ENCODE data around the gene PIP5K1C.

Gene PIP5K1C

DNA sequence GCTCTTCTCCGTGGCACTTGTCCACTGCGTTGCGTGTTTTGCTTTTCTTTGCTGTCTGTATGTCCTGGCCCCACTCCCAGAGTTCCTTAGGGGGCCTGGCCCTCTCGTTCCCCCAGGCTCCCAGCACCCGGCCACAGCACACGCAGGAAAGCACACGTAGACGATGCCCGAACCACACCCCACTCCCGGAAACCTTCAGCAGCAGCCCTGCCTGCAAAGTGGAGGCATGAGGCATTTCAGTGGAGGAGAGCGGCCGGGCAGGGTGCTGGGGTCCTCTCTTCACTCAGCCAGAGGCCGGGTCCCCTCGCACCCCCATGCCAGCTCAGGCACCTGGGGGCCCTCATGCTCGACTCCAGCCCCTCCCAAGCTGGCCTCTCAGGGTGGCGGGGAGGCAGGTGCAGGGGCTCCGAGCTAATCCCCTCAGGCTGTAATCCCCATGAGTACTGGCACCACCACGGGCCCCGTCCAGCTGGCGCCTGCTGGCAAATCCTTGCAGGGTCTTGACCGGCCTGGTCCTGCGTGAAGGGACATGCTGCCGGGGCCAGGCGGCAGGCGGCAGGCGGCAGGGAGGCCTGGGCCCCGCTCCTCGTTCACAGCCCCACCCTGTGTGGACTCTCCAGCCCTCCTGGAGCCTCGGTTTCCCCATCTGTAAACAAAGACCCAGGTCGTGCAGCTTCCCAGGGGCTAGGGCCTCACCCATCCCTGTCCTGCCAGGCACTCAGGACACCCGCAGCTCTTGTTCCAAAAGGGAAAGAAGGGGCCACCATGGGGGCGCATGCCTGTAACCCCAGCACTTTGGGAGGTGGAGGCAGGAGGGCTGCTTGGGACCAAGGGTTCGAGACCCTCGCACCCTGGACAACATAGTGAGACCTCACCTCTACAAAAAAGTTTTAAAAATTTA, 7.0 kb downstream of the PIP5K1C start:
- no peak for DNase-seq

DNA sequence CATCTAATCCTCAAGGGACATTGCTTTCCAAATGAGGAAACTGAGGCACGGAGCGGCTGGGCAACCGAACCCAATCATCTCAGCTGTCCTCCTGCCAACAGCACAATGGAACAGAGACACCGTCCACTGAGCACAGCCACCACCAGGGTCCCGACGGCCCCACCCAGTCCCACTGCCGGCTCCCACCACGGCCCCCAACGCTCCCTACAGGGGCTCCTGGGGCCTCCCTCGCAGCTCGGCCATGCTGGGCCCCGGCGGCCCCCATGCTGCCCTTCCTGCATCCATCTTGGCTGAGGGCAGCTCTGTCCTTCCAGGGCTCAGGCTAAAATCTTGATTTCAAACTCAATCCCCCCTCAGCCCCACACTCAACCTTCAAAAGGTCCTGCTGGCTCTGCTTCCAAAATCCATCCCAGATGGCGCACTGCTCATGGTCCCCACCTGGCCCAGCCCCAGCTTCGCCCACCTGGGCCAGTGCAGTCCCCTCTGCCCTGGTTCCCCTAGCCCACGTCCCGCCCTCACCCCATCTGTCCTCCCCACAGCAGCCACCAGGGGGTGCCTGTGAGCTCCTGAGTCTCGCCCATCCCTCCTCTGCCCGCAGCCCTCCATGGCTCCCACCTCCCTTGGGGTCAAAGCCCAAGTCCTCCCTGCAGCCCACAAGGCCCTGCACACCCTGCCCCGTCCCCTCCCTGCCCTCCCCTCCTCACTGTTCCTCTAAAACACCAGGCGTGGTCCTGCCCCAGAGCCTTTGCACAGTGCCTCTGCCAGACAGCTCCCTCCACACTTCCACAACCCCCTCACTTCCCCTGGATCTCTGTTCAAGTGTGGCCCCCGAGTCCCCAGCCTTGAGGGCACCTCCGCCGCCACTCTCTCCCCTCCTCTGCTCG, 7.9 kb downstream of the PIP5K1C start:
- no peak for DNase-seq

DNA sequence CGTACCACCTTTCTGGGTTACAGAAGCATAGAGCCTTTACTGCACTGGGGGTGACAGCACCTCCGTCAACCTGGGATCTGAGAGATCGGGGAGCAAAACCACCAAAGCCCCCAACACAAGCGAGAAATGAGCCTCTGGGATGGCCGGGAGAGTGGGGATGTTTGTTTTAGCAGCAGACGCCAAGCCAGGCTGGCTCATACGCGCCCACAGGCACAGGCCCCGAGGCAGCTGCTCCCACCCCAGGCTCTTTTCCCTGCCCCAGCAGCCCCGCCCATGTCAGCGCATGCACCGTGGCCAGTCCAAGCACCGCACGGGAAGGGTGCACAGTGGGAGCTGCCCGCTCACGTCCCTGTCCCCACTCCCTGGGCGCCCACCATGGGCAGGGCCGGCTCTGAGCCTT, 8.5 kb downstream of the PIP5K1C start:
- DNase-seq: no peak

DNA sequence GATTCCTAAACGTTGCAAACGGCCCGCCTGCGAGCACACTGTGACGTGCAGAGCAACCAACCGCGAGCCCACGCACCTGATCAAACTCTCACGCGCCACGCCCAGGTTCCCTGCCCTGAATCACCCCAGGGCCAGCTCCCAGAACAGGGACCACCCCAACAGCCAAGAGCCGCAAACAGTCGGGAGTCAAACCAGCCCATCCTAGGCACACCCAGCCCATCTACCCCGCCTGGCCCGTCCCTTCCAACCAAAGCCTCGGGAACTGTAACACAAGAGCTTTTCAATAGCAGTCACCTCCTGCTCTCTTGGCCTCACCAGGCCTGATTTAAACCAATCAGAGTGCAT, 8.9 kb downstream of the PIP5K1C start:
- no peak for DNase-seq

DNA sequence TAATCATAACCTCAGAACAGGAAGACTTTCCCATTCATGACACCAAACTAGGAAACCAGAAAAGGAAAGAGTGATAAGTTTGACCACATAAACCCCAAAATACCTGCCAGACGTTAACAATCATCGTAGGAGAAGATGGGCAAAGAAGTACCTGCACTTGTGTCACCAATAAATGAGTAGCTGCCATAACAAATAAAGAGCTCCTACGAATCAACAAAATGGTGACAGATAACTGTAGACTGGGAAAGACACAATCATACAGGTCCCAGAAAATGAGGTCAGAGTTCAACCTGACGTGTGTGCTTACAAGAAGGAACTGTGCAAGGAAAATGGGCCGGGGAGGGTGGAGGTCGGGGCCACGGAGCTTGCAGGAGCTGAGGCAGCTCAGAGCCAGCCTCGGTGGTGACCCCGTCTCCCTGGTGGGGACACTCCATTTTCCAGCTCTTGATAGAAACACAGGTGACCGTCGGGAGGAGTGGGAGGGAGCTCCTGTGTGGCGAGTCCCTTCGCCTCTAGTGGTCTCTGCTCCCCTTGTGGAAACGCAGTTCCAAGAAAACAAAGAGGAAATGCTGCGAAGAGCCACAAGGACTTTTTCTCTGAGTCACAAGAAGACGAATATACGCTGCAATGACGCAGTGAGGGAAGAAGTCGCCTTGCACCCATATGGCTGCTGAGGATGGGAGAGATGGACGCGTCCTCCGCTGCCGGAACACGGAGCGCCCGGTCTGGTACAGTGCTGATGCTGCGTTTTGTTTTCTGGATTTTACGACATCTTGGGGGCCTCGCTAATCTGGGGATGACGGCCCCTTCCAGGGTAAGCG, 9.5 kb downstream of the PIP5K1C start:
- DNase-seq: no peak

DNA sequence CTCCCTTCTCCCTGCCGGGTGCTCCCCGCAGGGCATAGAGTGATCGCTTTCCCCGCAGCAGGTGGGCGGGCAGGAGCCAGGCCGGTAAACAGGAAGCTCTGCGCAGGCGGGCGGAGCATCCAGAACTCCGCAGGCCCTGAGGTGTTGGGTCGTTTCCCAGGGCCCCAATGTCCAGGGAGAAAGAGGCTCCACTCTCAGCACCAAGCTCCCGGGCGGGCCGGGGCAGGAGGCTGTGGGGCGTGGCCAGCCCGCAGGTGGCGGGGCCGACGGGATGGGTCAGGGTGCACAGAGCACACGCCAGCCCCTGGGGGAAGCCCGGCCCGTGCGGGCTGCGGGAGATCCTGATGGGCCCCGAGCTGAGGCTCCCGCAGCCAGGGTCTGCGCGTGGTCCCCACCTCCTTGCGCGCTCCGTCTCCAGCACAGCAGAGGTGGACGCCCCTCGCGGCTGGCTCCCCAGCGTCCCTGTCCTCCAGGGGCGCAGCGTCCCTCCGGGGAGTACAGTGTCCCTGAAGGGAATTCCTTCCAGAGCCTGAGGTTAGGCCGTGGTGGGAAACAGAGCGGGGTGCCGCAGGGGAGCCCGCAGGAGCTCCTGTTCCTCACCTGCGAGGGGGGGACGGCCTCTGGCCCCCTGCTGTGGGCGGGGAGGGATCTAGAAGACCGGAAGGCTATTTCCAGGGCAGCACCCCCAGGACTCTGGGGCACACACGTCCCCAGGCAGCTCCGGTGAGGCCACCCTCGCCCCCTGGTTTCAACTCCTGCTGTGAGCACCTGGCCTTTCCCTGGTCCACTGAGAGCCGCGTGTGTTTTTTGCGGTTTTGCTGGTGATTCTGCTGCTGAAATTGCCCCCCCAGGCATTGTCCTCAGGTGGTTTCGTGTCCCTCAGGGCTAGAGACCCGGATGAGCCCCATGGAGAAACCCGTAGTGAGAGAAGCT, 12.2 kb downstream of the PIP5K1C start:
- DNase-seq: no peak

DNA sequence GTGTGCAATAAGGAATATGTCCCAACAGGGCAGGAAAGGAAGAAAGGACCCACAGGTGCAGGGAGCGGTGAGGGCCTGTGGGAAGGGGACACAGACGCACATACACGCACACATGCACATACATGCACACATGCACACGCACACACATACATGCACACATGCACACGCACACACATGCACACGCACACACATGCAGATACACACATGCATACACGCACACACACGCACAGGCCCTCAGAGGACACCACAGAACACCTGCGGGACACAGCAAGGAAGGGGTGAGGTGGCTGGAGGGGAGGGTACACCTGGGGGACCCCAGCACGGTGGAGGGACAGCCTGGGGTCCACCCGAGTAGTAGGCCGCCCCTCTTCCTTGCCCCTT, 12.9 kb downstream of the PIP5K1C start:
- DNase-seq: no peak

DNA sequence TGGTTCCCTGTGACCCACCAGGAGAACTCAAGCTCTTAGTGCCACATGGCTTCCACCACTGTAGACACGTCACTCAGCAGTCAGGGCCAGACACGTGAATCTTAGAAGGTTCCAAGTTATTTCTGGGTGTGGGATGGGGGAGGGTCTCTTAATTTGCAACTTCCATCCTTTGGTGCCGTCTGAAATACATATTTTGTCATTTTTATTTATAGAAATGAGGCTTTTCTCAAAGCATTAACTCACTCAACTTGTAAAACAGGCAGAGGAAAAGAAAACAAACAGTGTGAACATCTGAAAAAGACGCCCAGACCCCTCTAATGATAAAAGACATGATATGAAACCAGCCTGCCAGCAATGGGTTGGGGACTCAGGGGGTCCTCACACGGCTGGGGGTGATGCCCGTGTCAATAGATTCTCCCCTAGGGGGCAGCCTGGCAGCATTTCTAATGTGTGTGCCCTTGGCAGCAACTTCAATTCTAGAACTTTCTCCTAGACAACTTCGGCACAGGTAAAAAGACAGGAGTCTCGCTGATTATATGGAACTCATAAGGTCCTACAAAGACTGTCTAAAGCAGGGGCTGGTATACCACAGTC, 15.4 kb downstream of the PIP5K1C start:
- no peak for DNase-seq

DNA sequence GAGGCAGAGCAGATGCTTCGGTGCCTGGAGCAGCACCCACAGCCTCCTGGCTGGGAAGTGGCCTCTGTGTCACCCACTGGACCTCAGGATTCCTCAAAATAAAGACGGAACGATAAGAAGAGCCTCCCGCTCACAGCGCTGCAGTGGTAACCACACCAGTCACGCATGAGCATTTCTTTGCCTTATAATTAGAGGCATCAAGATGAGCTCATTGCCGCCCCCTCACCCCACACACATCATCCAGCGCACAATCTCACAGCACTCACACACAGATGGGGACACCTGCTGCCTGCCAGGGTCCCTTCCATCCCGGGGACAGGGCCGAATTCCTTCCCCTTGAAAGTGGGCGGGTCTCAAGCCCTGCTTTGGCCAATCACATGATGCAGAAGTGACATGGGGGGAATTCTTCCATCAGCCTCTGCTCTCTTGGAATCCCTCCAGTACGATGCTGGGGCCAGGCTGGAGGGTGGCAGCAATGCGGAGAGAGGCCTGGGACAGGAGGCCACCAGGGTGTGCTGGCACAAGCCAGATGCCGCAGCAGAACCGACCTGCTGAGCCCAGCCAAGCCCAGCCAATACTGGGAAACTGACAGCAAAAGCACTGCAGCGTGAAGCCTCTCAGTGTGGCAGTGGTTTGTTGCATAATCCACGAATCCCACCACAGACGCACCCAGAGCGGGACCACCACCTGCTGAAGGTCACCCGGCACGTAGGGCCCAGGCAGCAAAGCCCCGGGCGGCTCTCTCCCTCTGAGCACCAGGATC, 16.0 kb downstream of the PIP5K1C start:
- no peak for DNase-seq

DNA sequence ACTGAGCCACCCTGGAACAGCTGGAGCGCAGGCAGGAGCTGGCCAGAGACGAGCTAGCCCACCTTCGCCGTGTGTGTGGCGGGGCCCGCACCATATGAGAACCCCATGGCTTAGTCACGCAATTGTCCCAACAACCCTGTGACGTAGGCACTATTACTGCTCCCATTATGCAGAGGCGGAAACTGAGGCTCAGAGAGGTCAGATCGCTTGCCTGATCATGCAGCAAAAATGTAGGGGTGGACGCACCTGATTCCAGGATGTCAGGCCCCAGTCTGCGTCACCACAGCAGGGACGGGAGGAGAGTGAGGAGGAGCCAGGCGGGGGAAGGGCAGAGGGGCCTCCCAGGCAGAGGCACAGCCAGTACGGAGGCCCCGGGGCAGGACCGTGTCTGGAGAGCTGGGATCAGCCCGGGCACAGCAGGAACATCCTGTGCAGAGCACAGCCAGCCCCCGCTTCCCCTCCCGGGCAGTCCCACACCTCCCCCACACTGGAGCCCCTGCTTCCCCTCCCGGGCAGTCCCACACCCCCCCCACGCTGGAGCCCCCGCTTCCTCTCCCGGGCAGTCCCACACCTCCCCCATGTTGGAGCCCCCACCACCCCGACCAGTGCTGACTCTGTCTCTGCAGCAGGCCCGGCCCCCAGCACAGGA, 16.7 kb downstream of the PIP5K1C start:
- DNase-seq: no peak

DNA sequence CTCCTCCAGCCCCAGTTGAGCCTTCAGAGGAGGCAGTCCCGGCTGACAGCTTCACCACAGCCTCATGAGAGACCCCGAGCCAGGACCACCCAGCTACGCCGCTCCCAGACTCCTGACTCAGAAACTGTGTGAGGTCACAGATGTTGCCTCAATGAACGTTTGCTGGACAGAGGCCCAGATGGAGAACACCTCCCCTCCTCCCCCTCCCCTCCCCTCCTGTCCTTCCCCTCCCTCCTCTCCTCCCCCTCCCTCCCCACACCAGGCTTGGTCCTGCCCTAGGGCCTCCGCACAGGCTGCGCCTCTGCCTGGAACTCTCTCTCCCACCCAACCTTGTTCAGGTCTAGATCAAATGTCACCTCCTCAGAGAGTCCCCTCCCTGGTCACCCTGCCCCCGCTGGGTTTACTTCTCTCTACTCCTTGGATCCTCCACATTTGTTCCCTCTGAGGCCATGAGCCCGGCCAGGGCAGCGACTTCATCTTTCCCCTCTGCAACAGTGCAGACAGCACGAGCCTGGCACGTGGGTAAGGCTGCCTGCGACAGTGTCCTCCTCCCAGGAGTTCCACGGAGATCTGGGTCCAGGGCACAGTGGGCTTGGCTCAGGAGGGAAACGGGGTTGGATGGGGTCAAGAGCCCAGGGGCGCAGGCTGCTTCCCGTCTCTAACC, 17.4 kb downstream of the PIP5K1C start:
- no peak for DNase-seq

DNA sequence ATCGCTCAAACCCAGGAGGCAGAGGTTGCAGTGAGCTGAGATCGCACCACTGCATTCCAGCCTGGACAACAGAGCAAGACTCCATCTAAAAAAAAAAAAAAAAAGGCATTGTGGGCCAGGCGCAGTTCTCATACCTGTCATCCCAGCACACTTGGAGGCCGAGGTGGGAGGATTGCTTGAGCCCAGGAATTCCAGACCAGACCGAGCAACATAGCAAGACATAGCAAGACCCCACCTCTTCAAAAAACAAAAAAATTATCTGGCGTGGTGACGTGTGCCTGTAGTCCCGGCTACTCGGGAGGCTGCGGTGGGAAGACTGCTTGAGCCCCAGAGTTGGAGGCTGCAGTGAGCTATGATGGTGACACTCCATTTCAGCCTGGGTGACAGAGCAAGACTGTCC, 18.0 kb downstream of the PIP5K1C start:
- no peak for DNase-seq

DNA sequence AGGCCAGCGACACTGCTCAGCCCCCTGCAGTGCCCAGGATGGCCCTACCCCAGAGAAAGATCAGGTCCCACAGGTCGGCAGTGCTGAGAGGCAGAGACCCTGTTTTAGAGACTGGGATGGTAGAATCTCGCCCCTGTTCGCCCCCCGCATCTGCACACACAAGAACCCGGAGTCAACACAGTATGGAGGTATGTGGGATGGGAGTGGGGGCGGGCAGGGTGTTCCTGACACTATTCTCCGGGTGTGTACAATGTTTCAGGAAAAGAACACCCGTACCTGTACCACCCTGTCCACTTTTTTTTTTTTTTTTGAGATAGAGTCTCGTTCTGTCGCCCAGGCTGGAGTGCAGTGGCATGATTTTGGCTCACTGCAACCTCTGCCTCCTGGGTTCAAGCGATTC, 19.3 kb downstream of the PIP5K1C start:
- no peak for DNase-seq

DNA sequence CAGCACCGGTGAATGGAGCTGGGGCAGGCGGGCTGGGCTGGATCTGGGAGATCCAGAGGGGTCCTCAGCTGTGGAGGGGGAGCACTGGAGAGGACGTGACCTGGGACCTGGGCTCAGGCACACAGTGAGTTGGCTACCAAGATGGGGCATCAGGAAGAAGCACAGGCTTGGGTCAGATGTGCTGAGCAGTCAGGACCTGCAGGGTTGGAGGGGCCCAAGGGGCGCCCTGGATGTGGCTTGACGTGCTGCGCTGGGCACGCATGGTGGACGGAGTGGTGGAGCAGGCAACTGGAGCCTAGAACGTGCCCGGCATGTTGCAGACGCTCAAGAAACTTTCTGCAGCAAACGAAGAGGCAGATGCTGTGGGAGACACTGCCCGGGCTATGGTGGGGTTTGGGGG, 20.7 kb downstream of the PIP5K1C start:
- no peak for DNase-seq

DNA sequence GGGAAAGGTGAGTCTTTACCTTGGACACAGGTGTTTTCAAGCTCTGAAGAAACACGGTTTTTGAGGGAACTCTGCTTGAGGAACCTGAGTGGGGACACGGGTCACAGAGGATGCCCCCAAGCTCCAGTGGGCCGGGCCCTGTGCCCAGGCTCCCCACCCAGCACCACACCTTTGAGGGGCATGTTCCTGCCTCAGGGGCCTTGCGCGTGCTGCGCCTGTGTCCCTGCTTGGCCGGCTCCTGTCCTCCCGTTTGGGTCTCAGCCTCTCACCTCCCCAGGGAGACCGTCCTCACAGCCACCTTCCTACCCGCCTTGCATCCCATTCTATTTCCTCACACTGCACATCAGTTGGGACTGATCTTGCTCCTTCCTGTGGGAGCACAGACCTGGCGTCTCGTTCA, 21.1 kb downstream of the PIP5K1C start:
- no peak for DNase-seq

DNA sequence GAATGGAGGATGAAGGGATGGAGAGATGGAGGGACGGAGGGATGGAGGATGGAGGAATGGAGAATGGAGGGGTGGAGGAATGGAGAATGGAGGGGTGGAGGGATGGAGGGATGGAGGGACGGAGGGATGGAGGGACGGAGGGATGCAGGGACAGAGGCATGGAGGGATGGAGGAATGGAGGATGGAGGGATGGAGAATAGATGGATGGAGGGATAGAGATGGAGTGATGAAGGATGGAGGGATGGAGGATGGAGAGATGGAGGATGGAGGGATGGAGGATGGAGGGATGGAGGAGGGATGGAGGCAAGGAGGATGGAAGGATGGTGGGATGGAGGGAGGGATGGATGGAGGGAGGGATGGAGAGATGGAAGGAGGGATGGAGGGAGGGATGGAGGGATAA, 22.1 kb downstream of the PIP5K1C start:
- DNase-seq: no peak

DNA sequence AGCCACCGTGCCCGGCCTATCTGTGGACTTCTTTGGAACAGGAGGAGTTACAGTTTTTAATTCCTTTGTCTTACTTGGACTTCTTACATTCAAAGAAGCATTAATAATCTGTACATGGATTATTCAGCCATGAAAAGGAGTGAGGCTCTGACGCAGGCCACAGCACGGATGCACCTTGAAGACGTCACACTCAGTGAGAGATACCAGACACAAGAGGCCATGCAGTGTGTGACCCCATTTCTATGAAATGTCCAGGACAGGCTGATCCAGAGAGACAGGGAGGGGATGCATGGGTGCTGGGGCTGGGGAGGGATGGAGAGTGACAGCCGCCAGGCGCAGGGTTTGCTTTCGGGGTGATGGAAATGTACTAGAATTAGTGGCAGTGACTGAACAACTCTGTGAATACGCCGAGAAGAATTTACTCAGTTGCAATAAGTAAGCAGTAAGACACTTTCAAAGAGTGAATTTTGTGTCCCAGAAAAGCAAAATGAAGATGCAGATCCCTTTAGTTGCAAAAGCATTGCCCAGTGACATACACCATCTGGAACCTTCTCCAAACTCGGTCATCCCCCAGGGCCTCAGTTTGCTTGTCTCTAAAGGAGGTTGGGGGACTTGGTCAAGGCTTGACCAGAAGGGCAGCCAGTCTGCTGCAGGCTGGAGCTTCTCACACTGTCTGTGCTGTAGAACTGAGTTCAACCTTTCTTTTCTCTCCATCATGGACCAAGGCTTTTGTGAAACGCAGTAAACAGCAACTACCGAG, 25.3 kb downstream of the PIP5K1C start:
- DNase-seq: no peak

DNA sequence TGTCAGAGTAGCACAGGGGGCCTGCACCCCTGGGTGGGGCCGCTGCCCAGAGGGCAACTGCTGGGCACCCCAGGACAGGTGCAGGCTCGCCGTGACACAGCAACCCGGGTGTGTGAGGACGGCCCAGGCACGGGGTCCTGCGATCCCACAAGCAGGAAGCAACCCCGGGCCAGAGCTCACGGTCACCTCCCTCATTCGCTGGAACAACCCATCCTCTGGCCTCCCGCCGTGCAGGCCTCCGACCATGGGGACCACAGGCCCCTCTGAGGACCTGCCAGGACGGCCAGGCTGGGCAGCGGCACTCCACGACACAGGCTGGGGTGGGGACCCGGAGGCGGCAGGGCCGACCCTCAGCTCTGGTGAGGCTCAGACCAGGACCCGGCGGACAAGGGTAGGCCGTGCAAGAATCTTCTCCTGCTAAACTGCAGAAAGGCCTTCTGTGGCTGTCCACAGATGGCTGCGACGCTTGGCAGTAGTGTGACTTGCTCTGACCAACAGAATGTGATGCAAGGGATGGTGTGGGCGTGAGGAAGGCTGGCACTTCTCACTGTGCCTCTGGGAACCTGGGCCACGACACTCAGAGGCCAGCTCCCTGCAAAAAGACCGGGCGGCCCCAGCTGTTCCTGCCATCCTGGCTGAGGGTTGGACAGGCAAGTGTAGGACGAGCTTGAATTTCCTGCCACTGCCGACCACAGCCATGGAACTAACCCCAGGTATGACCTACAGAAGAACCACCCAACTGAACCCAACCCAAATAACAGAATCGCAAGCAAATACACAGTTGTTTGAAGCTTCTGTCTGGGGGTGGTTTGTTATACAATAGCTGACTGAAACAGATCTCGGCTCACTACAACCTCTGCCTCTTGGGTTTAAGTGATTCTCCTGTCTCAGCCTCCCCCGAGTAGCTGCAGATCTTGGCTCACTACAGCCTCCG, 26.5 kb downstream of the PIP5K1C start:
- DNase-seq: no peak
